Mucosa of stomach (tissue), 1 donor: Measurements from ENCODE around the gene STING1.
"Not testable (repeated sequence)": the region's sequence is repeated elsewhere in the genome, so short reads cannot be mapped to it uniquely, and the experiment has no call there.

ENCODE experiments used
- H3K27me3 ChIP-seq: one replicate; pipeline ENCODE4 v1.7.0; 2013; ENCODE audit warnings: mild to moderate bottlenecking, low read length; ENCODE audit not compliant: control insufficient read depth, insufficient read depth
- H3K36me3 ChIP-seq: one replicate; pipeline ENCODE4 v1.7.0; 2013; ENCODE audit warnings: low read length; ENCODE audit not compliant: control insufficient read depth, insufficient read depth
- H3K4me1 ChIP-seq: one replicate; pipeline ENCODE4 v1.7.0; 2013; ENCODE audit warnings: mild to moderate bottlenecking, low read length; ENCODE audit not compliant: control insufficient read depth, insufficient read depth
- H3K4me3 ChIP-seq: one replicate; pipeline ENCODE4 v1.7.0; 2013; ENCODE audit warnings: low read length
- H3K9ac ChIP-seq: one replicate; pipeline ENCODE4 v1.7.0; 2013; ENCODE audit warnings: mild to moderate bottlenecking, low read length, moderate library complexity
- H3K9me3 ChIP-seq: one replicate; pipeline ENCODE4 v1.7.0; 2013; ENCODE audit warnings: mild to moderate bottlenecking, low read length, moderate library complexity; ENCODE audit not compliant: control insufficient read depth
- donor health status: Pancreatic carcinoma.

The STING1 gene

DNA sequence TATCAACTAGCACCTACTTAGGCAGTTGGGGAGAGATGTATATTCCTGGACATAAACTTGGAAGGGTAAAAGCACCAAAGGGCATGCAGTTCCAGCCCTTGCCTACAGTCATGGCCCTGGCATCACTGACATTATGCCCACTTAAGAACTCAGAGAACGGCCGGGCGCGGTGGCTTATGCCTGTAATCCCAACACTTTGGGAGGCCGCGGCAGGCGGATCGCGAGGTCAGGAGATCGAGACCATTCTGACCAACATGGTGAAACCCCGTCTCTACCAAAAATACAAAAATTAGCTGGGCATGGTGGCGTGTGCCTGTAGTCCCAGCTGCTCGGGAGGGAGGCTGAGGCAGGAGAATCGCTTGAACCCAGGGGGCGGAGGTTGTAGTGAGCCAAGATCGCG, 42.1 kb downstream of the STING1 start:
- not testable (repeated sequence) for H3K27me3 ChIP-seq, H3K9ac ChIP-seq, H3K36me3 ChIP-seq, H3K4me1 ChIP-seq, H3K4me3 ChIP-seq, H3K9me3 ChIP-seq

DNA sequence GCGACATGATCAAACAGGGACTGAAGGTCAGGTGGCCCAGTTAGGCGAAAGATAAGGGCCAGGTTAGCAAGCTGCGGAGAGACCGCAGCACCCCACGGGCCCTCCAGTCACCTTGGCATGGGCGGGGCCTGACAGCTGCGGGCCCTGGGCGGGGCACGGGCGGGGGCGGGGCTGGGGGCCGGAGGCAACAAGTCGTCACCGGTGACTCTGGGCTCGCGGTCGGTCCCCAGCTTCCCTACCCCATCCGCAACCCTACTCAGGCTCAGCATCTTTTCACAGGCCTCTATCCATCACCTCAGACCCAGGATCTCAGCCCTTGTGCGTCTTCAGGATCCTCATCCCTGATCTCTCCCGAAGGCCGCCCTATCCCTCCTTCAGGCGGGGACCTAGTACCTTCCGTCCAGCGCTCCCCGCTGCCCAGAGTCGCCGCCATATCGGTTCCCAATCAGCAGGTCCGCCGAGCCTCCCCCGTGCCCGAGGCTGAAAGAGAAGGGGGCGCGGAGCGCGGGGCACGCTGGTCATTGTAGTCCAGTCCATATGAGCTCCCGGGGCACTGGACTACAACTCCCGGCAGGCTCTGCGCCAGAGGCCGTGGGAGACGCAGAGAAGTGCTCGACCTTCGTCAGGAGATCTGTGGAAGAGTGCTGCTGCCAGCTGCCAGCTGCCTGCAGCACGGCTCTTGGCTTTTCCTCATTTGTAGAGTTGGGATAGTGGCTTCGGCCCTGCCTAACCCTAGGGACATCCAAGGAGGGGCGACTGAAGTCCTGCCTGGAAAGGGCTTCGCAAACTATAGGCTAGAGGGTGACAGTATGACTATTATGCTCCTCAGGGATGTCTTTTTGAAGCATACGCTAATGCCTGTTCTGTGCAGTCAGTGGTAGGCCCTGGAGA, 43.3 kb downstream of the STING1 start, which contains the start of gene DNAJC18:
Gene DNAJC18, minus strand, starts transcription at position 513 of the 891 bp plus-strand sequence. Its CDS starts 80 bp downstream, at position 433.
- H3K27me3 ChIP-seq = no peaks in the 10 kb centered on the region

DNA sequence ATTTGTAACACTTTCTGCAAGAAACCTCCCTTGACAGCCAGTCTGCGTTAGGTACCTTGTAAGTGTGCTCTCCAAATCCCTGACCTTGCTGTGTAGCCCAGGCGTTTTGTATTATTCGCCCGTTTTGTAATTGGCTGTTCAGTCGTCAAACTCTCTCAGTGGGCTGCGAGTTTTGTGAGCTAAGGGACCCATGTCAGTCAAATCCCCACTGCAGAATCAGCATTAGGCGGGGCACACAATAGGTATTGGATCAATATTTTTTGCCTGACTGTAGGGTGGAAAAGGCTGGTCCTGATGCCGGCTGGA, 43.9 kb downstream of the STING1 start:
- H3K36me3 ChIP-seq = no peaks in the 10 kb centered on the region
- H3K4me1 ChIP-seq = peaks cover 3% of the 10 kb centered on the region
- no peak overlapping the region for H3K4me3 ChIP-seq
- peak overlapping the region; percentile 86 for H3K9ac ChIP-seq
- H3K9me3 ChIP-seq = no peaks in the 10 kb centered on the region
- H3K27me3 ChIP-seq = no peaks in the 10 kb centered on the region

More for the DNA sequence above, 43.3 kb downstream of the STING1 start, which contains the start of gene DNAJC18:
- Histone ChIP-seq H3K36me3 (no peaks in the 10 kb centered on the region), H3K9ac (peak within 1 kb of the TSS; percentile 86), H3K9me3 (no peaks in the 10 kb centered on the region), H3K4me3 (peak within 1 kb of the TSS; percentile 70), H3K4me1 (peaks cover 3% of the 10 kb centered on the region)

DNA sequence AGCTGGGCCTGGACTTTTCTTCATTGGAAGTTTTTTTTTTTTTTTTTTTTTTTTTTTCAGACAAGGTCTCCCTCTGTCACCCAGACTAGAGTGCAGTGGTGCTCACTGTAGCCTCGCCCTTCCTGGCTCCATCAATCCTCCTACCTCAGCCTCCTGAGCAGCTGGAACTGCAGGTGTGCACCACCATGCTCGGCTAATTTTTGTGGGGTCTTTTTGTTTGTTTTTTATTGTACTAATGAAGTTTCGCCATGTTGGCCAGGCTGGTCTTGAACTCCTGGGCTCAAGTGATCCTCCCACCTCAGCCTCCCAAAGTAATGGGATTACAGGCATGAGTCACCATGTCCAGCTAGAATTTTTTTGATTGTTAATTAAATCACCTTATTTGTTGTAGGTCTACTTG, 46.9 kb downstream of the STING1 start:
- Histone ChIP-seq H3K36me3 (no peaks in the 10 kb centered on the region), H3K27me3 (no peaks in the 10 kb centered on the region), H3K4me3 (no peak overlapping the region), H3K9ac (no peak overlapping the region), H3K4me1 (peaks cover 3% of the 10 kb centered on the region), H3K9me3 (no peaks in the 10 kb centered on the region)

DNA sequence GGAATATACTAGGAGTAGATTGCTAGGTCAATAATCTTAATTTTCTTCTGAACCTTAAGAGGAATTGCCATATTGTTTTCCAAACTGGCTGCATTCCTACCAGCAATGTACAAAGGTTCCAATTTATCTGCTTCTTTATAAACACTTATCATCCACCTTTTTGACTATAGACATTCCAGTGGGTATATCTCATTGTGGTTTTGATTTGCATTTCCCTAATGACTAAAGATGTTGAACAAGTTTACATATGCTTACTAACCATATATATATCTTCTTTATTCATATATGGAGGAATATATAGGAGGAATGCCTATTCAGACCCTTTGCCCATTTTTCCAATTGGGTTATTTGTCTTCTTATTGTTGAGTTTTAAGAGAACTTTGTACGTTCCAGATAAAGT, 50.9 kb downstream of the STING1 start:
- no peaks in the 10 kb centered on the region for H3K27me3 ChIP-seq
- H3K9me3 ChIP-seq = no peaks in the 10 kb centered on the region
- H3K9ac ChIP-seq = no peak overlapping the region
- no peaks in the 10 kb centered on the region for H3K4me1 ChIP-seq
- no peak overlapping the region for H3K4me3 ChIP-seq
- no peaks in the 10 kb centered on the region for H3K36me3 ChIP-seq

DNA sequence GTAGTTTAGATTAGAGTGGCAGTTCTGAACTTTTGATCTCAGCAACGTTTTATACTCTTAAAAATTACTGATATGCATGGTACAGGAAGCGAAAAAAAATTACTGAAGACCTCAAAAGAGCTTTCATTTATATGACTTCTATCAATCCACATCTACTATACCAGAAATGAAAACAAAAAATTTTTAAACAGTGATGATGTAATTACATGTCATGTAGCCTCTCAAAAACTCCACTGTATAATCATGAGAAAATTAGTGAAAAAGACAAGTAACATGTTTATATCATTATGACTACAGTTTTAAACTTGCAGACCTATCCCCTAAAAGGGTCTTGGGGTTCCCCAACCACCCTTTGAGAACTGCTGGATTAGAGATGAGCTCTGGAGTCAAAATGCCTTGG, 52.5 kb downstream of the STING1 start:
- no peaks in the 10 kb centered on the region for H3K4me1 ChIP-seq
- no peak overlapping the region for H3K4me3 ChIP-seq
- no peaks in the 10 kb centered on the region for H3K36me3 ChIP-seq
- no peak overlapping the region for H3K9ac ChIP-seq
- H3K9me3 ChIP-seq = no peaks in the 10 kb centered on the region
- H3K27me3 ChIP-seq = no peaks in the 10 kb centered on the region

DNA sequence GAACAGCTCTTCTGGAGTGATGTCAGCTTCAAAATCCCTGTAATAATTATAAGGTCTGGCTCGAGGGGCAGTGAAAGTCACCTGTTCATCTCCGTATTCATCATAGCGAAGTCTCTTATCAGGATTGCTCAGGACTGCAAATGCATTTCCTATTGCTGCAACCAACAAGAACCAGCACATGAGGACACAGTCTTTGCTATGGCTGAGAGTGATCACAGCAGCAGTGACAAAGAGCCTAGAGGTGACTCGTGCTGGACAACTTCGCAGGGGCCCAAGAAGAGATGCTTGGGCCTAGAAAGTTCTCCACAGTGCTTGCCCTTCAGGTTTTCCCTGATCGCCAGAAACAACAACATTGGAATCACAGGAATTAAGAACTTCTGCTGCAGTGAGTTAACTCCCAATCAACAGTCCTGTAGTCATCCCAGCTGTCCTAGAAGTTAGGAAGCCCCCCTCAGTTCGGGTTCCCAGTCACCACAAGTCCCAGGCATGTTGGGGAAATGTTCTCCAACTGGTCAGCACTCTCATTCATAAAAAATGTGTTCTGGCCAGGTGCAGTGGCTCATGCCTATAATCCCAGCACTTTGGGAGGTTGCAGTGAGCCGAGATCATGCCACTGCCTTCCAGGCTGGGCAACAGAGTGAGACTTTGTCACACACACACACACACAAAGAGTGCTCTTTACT, 56.2 kb downstream of the STING1 start:
- Histone ChIP-seq H3K4me3 (no peak overlapping the region), H3K4me1 (no peaks in the 10 kb centered on the region), H3K27me3 (no peaks in the 10 kb centered on the region), H3K36me3 (no peaks in the 10 kb centered on the region), H3K9ac (no peak overlapping the region), H3K9me3 (no peaks in the 10 kb centered on the region)
